Neutrophil (primary cell): ENCODE results near the gene MAN1A1.

ENCODE experiments used
- H3K27ac ChIP-seq: fragments of 200-600 bp; sonication (generic); 2 replicates; pipeline ENCODE4 v1.5.1; 2016; ENCODE audit warnings: mild to moderate bottlenecking, moderate library complexity
- H3K27me3 ChIP-seq: fragments of 200-600 bp; sonication (generic); 2 replicates; pipeline ENCODE4 v1.6.0; 2016; ENCODE audit warnings: mild to moderate bottlenecking
- H3K36me3 ChIP-seq: fragments of 200-600 bp; sonication (generic); 2 replicates; pipeline ENCODE4 v1.5.1; 2017
- H3K4me1 ChIP-seq, 2 experiments: fragments of 200-600 bp in 1 of 2; sonication (generic) in 1 of 2; 1 replicate in 1 of 2; 2 replicates in 1 of 2; pipeline versions ENCODE4 v1.5.1 to v1.6.1; 2013 to 2016; ENCODE audit warnings: low read depth in 1 of 2, low read length in 1 of 2, mild to moderate bottlenecking in 1 of 2, moderate library complexity in 1 of 2; ENCODE audit not compliant: control insufficient read depth in 1 of 2, insufficient read depth in 1 of 2
- H3K4me3 ChIP-seq, 2 experiments: fragments of 200-600 bp in 1 of 2; sonication (generic) in 1 of 2; 1 replicate in 1 of 2; 2 replicates in 1 of 2; pipeline ENCODE4 v1.5.1; 2013 to 2016; ENCODE audit warnings: low read depth in 1 of 2, low read length in 1 of 2, mild to moderate bottlenecking in 1 of 2, moderate library complexity in 1 of 2
- H3K9me3 ChIP-seq: fragments of 200-600 bp; sonication (generic); 2 replicates; pipeline ENCODE4 v1.5.1; 2016
- TF ChIP-seq, protein P1 (sequence below): fragments of 200-600 bp; sonication (generic); IDR thresholded peaks from 2 replicates; pipeline ENCODE4 v1.5.1; 2016; ENCODE audit warnings: antibody characterized with exemption

MAN1A1 gene

DNA sequence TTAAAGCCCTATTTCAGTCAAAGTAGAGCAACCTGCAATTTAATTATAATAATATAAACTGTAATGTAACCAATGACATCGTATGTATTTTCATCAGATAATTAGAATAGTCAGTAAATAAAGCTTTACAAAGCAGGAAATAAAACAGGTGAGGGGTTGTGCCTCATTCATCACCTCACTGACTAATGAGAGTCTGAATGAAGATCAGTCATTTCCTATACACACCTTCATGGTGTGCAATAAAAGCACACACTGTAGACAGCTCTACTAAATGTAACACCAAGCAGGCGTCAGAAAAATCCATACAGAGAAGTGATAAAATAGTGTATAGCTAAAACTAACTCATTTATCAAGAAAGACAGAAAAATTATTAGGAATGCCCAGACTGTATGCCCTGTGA is 105.9 kb downstream of the MAN1A1 start:
- Histone ChIP-seq H3K27me3 (no peaks in the 10 kb centered on the region), H3K4me3 (no peak overlapping the region), H3K27ac (no peak overlapping the region), H3K36me3 (peaks cover 14% of the 10 kb centered on the region), H3K9me3 (no peaks in the 10 kb centered on the region), H3K4me1 (no peaks in the 10 kb centered on the region)
- TF ChIP-seq, protein P1, sequence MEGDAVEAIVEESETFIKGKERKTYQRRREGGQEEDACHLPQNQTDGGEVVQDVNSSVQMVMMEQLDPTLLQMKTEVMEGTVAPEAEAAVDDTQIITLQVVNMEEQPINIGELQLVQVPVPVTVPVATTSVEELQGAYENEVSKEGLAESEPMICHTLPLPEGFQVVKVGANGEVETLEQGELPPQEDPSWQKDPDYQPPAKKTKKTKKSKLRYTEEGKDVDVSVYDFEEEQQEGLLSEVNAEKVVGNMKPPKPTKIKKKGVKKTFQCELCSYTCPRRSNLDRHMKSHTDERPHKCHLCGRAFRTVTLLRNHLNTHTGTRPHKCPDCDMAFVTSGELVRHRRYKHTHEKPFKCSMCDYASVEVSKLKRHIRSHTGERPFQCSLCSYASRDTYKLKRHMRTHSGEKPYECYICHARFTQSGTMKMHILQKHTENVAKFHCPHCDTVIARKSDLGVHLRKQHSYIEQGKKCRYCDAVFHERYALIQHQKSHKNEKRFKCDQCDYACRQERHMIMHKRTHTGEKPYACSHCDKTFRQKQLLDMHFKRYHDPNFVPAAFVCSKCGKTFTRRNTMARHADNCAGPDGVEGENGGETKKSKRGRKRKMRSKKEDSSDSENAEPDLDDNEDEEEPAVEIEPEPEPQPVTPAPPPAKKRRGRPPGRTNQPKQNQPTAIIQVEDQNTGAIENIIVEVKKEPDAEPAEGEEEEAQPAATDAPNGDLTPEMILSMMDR = no peak

DNA sequence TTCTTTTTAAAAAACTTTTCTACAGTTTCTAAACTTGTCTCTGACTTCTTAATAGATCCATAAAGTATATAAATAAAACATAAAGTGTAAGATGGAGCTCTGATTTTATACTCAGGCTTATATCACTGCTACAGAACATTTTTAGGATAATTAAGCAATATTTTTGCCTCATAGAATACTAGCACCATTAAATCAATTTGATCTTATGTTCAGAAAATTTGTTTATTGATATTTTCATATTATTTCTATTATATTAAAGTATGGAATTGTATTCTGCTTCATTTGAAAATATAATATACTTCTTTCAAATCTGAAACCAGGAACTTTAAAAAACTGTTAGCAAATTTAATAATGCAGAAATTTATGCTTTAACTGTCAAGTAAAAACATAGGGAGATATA is 106.5 kb downstream of the MAN1A1 start:
- Histone ChIP-seq H3K36me3 (peaks cover 14% of the 10 kb centered on the region), H3K4me1 (no peaks in the 10 kb centered on the region), H3K27ac (no peak overlapping the region), H3K27me3 (no peaks in the 10 kb centered on the region), H3K9me3 (no peaks in the 10 kb centered on the region), H3K4me3 (no peak overlapping the region)
- TF ChIP-seq, protein P1 = no peak

DNA sequence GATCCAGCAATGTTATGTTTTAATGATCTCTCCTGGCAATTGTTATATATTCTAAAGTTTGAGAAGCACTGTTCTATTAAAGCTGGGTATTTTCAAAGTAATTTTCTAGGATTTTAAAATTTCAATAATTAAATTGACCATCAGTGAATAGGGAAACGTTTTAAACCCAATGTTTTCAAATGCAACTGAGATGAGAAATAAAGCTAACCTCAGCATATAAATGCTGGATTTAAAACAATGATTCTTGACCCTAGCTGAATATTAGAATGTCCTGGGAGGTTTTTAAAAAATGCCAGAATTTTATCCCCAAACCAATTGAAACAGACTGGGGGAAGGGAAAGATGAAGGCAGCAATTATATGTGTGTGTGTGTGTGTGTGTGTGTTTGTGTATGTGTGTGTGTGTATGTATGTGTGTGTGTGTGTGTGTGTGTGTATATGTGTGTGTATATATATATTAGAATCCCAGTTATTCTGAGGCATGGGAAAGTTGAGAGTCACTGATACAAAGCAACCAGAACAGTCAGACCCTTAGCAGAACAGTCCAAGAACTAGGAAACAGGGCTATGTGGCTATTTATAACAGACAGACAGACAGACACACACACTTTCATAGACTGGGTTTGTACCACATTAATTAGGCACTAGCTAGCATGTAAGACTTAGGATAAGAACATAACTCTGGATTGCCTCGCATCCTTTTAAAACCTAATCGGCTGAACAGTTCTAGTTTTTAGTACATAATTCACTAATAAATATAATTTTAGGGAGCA is 107.8 kb downstream of the MAN1A1 start:
- no peak overlapping the region for H3K4me3 ChIP-seq
- H3K36me3 ChIP-seq = peaks cover 6% of the 10 kb centered on the region
- TF ChIP-seq, protein P1 = no peak
- H3K27me3 ChIP-seq = no peaks in the 10 kb centered on the region
- H3K27ac ChIP-seq = no peak overlapping the region
- H3K4me1 ChIP-seq = no peaks in the 10 kb centered on the region
- H3K9me3 ChIP-seq = no peaks in the 10 kb centered on the region

DNA sequence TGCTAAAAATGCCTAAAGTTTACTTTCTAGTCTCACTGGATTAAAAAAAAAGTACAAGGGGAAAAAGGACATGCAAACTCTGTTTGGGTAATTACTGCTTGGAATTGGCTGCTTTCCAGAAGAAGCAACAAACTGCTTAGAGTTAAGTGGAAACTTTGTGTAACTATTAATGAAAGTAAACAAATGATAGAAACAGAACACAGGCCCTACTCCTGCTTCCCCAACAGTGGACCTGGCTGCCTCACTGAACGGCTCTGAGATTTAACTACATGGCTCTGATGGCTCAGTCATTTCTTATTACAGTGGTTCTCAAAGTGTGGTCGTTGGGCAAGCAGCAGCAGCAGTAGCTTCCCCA is 108.5 kb downstream of the MAN1A1 start:
- Histone ChIP-seq H3K36me3 (peaks cover under 1% of the 10 kb centered on the region), H3K27ac (no peak overlapping the region), H3K4me3 (no peak overlapping the region), H3K4me1 (no peaks in the 10 kb centered on the region), H3K27me3 (no peaks in the 10 kb centered on the region), H3K9me3 (no peaks in the 10 kb centered on the region)
- TF ChIP-seq, protein P1 = no peak

DNA sequence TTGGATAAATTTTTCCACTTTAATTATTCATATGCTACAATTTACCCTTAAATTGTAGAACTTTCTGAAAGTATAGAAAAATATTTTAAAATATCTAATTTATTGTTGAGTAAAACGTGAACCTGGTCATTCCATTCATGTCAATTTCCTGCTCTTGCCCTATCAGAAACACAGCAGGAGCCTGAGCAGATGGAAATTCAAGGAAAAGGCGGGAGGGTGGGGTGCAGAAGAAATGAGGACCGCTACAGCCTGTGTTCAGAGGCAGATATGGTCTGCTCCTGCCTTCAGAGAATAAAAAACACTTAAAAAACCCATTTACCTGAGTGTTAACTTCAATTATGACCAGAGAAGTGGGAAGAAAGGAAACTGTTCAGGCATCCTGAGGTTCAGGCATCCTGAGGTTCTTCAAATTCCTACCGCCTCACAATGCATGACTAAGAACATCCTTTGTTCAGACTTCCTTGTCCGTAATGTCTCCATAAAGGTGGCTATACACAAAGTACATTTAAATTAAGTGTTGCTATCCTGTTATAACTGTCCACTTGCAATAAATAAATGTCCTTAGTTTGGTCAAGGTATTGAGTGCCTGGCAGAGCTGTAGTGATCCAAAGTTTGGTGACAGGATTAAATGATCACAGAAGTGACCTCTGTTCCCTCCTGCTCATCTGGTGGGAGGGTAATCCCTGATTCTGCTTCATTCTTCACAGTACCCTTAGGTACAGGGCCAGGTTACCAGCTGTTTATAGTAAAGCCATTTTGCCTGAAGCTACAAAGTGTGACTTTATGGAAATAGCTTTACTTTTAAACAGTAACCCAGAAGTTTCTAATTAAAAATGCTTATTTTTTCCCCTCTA is 109.1 kb downstream of the MAN1A1 start:
- H3K4me3 ChIP-seq = no peak overlapping the region
- H3K9me3 ChIP-seq = no peaks in the 10 kb centered on the region
- H3K27ac ChIP-seq = no peak overlapping the region
- TF ChIP-seq, protein P1 = no peak
- no peaks in the 10 kb centered on the region for H3K4me1 ChIP-seq
- no peaks in the 10 kb centered on the region for H3K36me3 ChIP-seq
- H3K27me3 ChIP-seq = no peaks in the 10 kb centered on the region
